Measurements from ENCODE around the gene C17orf50.

- TF ChIP-seq ZNF274 (IDR thresholded peaks at IDR 0.05; ENCODE audit: low read depth, low read length) (no peak), SUZ12 (IDR thresholded peaks at IDR 0.05; ENCODE audit: extremely low read depth, insufficient read depth, insufficient read length) (no peak), YY1 (IDR thresholded peaks at IDR 0.05; ENCODE audit: insufficient read depth, insufficient read length) (no peak)
These were observed 13.2 kb downstream of the C17orf50 start for GRCh38 chr17:35773679-35774425.
